PC-3 (cell line): ENCODE data around the gene SALL3.

ENCODE experiments used
- EZH2 ChIP-seq: fragments of 300-600 bp; sonication (generic); IDR thresholded peaks from one replicate; pipeline ENCODE4 v1.6.1; 2017; ENCODE audit warnings: antibody characterized with exemption, mild to moderate bottlenecking, low read length; ENCODE audit not compliant: unreplicated experiment
- EZH2phosphoT487 ChIP-seq: fragments of 300-600 bp; sonication (generic); IDR thresholded peaks from 2 replicates; pipeline ENCODE4 v1.6.1; 2018; ENCODE audit warnings: mild to moderate bottlenecking, antibody characterized with exemption, low read length, borderline replicate concordance
- TF ChIP-seq, protein P1 (sequence below): fragments of 300-600 bp; sonication (generic); conservative IDR thresholded peaks from 2 replicates; pipeline ENCODE4 v1.5.1; 2017; ENCODE audit warnings: antibody characterized with exemption, low read depth, mild to moderate bottlenecking, low read length

DNA sequence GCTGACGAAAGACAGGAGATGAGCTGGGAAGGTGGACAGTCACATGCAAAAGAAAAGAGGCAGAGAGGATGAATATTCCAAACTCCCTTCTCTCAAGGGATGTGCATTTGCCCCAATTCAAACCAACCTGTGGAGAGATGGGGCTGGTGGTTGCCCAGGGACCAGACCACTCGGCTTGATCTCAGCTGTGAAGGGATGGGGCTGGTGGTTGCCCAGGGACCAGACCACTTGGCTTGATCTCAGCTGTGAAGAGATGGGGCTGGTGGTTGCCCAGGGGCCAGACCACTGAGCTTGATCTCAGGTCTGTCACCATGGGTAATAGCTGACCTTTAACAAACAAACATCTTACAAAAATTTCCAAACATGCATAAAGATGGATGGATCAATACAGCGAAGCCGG, 42.5 kb upstream of the SALL3 start:
- TF ChIP-seq, protein P1, sequence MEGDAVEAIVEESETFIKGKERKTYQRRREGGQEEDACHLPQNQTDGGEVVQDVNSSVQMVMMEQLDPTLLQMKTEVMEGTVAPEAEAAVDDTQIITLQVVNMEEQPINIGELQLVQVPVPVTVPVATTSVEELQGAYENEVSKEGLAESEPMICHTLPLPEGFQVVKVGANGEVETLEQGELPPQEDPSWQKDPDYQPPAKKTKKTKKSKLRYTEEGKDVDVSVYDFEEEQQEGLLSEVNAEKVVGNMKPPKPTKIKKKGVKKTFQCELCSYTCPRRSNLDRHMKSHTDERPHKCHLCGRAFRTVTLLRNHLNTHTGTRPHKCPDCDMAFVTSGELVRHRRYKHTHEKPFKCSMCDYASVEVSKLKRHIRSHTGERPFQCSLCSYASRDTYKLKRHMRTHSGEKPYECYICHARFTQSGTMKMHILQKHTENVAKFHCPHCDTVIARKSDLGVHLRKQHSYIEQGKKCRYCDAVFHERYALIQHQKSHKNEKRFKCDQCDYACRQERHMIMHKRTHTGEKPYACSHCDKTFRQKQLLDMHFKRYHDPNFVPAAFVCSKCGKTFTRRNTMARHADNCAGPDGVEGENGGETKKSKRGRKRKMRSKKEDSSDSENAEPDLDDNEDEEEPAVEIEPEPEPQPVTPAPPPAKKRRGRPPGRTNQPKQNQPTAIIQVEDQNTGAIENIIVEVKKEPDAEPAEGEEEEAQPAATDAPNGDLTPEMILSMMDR: no peak
- TF ChIP-seq EZH2 (no peak), EZH2phosphoT487 (no peak)
